Adrenal gland (tissue), 12 donors: ENCODE results near the gene RYR3. TPM values are rescaled to one million over a fixed set of nuclear protein-coding genes. Genes with fewer than 3 reads are reported as not detected.

Experiments used
- DNase-seq, 7 donors: peaks; one replicate each; pipeline ENCODE4 v3.0.0-alpha.2; 2019 to 2020
- H3K27ac ChIP-seq, 5 donors: fragments of 200-600 bp; sonication (generic) in 4 of 5; 1 replicate in 3 of 5; 2 replicates in 2 of 5; pipeline versions ENCODE4 v1.5.1 to v1.8.0; 2016 to 2020; ENCODE audit warnings: mild to moderate bottlenecking in 1 of 5
- H3K27me3 ChIP-seq: fragments of 200-600 bp; 2 replicates; pipeline ENCODE4 v1.8.0; 2021
- H3K36me3 ChIP-seq, 2 donors: fragments of 200-600 bp; replicated peaks in 1 of 2; 1 replicate in 1 of 2; 2 replicates in 1 of 2; pipeline versions ENCODE4 v1.5.1 to v1.8.0; 2018 to 2022
- H3K4me1 ChIP-seq, 2 donors: fragments of 200-600 bp; replicated peaks in 1 of 2; 1 replicate in 1 of 2; 2 replicates in 1 of 2; pipeline versions ENCODE4 v1.5.1 to v1.8.0; 2018 to 2021
- H3K4me3 ChIP-seq, 4 donors: fragments of 200-600 bp; sonication (generic) in 3 of 4; one replicate each; pipeline ENCODE4 v1.5.1; 2016 to 2018
- H3K9me3 ChIP-seq, 3 donors: fragments of 200-600 bp; sonication (generic) in 1 of 3; replicated peaks in 1 of 3; 1 replicate in 2 of 3; 2 replicates in 1 of 3; pipeline versions ENCODE4 v1.5.1 to v1.8.0; 2016 to 2021
- POLR2A ChIP-seq, 2 donors: fragments of 450-650 bp; IDR thresholded peaks; one replicate each; pipeline ENCODE4 v1.6.1; 2017; ENCODE audit warnings: antibody characterized with exemption in 2 of 2, mild to moderate bottlenecking in 2 of 2, moderate library complexity in 1 of 2
- whole genome bisulfite sequencing, 4 donors: extraction: QIAGEN DNeasy Blood & Tissue Kit in 2 of 4; methylation state at CpG; one replicate each; pipeline versions ENCODE4 v1.1.5 to v1.1.7; 2013 to 2017; 5-methylcytosine and 5-hydroxymethylcytosine counted together
- intact Hi-C, 2 donors: fragments of 100-400 bp; cut with DNase I; formaldehyde crosslinking; loops; one replicate each; pipeline versions ENCODE4 v1.14.1 to v1.15.0; 2022 to 2023
- polyA plus RNA-seq, 3 donors: library from polyadenylated mRNA; stranded (reverse); fragments of 200-250 nt in 2 of 3; fragments of 350-450 nt in 1 of 3; fragmentation: Illumina TruSeq in 1 of 3; extraction: RNeasy Lipid Tissue Mini Kit (QIAGEN cat#74804) in 1 of 3; gene quantifications; one replicate each; pipeline ENCODE4 v1.2.3, GENCODE V29; 2013 to 2014
- total RNA-seq, 9 donors: library from RNA; depleted of rRNA in 4 of 9; stranded (reverse); fragments of >200 nt in 4 of 9; fragments of 120-200 nt in 1 of 9; fragmentation: NEBNext Ultra II Directional in 1 of 9; extraction: Animal tissue kit (Norgen Biotek cat#: 25700) in 1 of 9; gene quantifications; one replicate each; pipeline versions ENCODE4 v1.1.0 to v1.2.4, GENCODE V29; 2013 to 2023
- TF ChIP-seq, protein P1 (sequence below), 6 experiments: fragments of 450-650 bp in 4 of 6; fragments of 200-600 bp in 2 of 6; sonication (generic) in 1 of 6; IDR thresholded peaks; 1 replicate in 5 of 6; 2 replicates in 1 of 6; pipeline versions ENCODE4 v1.5.1 to v1.8.0; 2016 to 2021; ENCODE audit warnings: antibody characterized with exemption in 6 of 6, mild to moderate bottlenecking in 2 of 6, moderate library complexity in 1 of 6
- donor health status: healthy with polysubstance abuse.
- donor health status: Bipolar disorder and iron deficiency.
- donor health status: DM: yes; HTN: yes; CAD: no.
- donor health status: DM: no; HTN: no; CAD: no.
- donor health status: DM: no; HTN: no; CAD: no.
- donor health status: DM: yes; HTN: yes; CAD: no.

RYR3 gene
- total and polyA plus RNA-seq, 12 donors: 0.32 to 60.7 (median 3.4) TPM

DNA sequence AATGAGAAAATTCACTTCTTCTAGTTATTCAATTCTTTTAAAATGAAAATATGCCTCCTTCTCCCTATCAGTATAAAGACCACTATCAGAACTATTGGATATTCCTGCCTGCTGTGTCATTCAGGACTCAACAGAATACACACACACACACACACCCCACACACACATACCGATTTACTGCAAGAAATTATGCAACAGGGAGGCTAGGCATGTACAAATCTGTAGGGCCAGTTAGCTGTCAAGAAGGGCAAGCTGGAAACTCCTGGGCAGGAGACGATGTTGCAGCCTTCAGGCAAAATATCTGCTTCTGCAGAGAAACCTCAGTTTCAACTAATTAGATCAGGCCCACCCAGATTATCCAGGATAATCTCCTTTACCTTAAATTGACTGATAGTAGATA is 13.9 kb upstream of the RYR3 start:
- intact Hi-C loops: loop anchor here (5.0 to 10.0 kb wide), 3 partner anchors 308 to 408 kb away; no protein-coding TSS in a partner anchor
- no peak for DNase-seq
- Histone ChIP-seq H3K27ac (no peak overlapping the region), H3K9me3 (no peaks in the 10 kb centered on the region), H3K4me1 (no peaks in the 10 kb centered on the region), H3K36me3 (no peaks in the 10 kb centered on the region), H3K4me3 (no peak overlapping the region), H3K27me3 (no peaks in the 10 kb centered on the region)
- TF ChIP-seq, protein P1, sequence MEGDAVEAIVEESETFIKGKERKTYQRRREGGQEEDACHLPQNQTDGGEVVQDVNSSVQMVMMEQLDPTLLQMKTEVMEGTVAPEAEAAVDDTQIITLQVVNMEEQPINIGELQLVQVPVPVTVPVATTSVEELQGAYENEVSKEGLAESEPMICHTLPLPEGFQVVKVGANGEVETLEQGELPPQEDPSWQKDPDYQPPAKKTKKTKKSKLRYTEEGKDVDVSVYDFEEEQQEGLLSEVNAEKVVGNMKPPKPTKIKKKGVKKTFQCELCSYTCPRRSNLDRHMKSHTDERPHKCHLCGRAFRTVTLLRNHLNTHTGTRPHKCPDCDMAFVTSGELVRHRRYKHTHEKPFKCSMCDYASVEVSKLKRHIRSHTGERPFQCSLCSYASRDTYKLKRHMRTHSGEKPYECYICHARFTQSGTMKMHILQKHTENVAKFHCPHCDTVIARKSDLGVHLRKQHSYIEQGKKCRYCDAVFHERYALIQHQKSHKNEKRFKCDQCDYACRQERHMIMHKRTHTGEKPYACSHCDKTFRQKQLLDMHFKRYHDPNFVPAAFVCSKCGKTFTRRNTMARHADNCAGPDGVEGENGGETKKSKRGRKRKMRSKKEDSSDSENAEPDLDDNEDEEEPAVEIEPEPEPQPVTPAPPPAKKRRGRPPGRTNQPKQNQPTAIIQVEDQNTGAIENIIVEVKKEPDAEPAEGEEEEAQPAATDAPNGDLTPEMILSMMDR (IDR thresholded peaks at IDR 0.05): no peak
- no peak for TF ChIP-seq POLR2A (IDR thresholded peaks at IDR 0.05)
- 76 to 86% (median 80%) methylated on average over 2 of the region's 2 CpGs for WGBS, 4 donors

DNA sequence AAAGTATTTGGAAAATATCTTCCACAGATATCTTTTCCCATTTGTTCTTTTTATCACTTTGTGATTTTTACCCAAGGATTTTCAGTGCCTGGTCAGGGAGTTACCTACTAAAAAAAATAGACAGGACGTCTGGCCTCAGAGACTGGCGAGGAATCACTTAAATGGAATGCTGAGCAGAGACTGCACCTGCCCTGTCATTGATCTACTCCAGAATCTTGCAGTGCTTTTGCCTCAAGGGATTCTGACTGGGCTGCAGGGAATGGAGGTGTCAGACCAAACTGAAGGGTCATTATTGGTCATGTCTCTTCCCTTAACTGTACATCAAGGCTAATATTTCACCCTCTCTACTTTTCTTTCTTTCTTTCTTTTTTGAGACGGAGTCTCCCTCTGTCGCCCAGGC is 12.1 kb upstream of the RYR3 start:
- no peaks in the 10 kb centered on the region for H3K36me3 ChIP-seq
- H3K4me1 ChIP-seq: no peaks in the 10 kb centered on the region
- no peak overlapping the region for H3K27ac ChIP-seq
- 79 to 84% (median 81%) methylated on average over 4 of the region's 4 CpGs for WGBS, 4 donors
- no peaks in the 10 kb centered on the region for H3K9me3 ChIP-seq
- no peaks in the 10 kb centered on the region for H3K27me3 ChIP-seq
- DNase-seq: no peak
- no peak overlapping the region for H3K4me3 ChIP-seq
- no peak for TF ChIP-seq POLR2A (IDR thresholded peaks at IDR 0.05)
- TF ChIP-seq, protein P1 (IDR thresholded peaks at IDR 0.05): no peak
- intact Hi-C loops: loop anchor here (5.0 to 10.0 kb wide), 3 partner anchors 306 to 406 kb away; no protein-coding TSS in a partner anchor

DNA sequence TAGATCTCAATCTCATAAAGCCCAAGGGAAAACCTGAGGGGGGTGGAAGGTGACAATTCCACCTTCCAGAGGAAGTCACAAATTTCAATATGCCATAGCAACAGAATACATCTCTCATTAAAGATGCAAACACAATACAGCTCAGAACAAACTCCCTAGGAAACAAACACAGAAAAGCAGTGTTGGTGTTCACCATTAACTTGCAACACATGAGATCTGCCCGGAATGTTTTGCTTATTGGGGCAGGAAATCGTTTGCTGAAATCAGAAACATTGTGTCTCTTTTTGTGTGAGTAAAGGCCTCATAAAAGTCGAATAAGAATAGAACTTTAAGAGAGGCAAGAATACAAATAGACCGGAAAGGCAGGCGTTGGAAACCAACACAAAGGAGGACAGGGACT is 5.8 kb upstream of the RYR3 start:
- 48 to 69% (median 59%) methylated on average over 5 of the region's 5 CpGs for WGBS, 4 donors
- Histone ChIP-seq H3K36me3 (no peaks in the 10 kb centered on the region), H3K27me3 (peaks cover 9% of the 10 kb centered on the region), H3K4me3 (no peak overlapping the region), H3K9me3 (no peaks in the 10 kb centered on the region), H3K4me1 (no peaks in the 10 kb centered on the region), H3K27ac (no peak overlapping the region)
- intact Hi-C loops: no loop called here
- no peak for TF ChIP-seq POLR2A (IDR thresholded peaks at IDR 0.05)
- TF ChIP-seq, protein P1 (IDR thresholded peaks at IDR 0.05): no peak
- DNase-seq: no peak

DNA sequence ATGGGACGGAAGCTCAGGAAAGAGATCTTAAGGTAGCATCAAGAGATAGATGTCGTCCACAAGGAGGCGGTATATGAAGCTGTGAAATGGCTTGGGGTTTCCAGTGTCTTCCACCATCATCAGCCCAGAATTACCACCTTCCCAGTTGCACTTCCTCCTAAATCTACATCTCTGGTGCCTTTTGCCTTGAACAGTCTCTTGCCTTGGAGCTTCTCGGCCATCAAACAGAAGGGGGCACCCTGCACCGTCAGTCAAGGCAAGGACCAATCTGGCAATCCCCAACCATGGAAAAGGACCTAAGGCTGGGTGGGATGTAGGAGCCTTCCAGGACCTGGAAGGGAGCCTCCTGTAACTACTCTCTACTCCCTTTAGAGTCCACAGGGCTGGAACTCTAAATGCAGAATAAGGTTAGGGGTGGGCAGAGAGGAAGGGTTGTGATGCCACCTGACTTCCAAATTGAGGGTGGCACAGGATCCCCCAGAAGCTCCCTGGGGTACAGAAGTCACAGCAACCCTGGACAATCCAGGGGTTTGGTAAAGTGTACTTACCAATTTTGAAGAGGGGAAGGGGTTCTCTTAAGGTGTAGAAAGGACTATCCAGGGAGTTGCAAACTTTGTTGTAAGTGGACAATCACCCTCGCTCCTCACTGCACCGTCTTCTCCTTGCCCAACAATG is 1.0 kb upstream of the RYR3 start:
- Histone ChIP-seq H3K27ac (no peak overlapping the region), H3K4me1 (no peaks in the 10 kb centered on the region), H3K36me3 (no peaks in the 10 kb centered on the region), H3K9me3 (no peaks in the 10 kb centered on the region), H3K27me3 (peaks cover 25% of the 10 kb centered on the region), H3K4me3 (no peak overlapping the region)
- TF ChIP-seq POLR2A (IDR thresholded peaks at IDR 0.05): no peak
- TF ChIP-seq, protein P1 (IDR thresholded peaks at IDR 0.05): peak in 5 of 6 experiments; percentile 17 to 27 (median 23)
- intact Hi-C loops: no loop called here
- WGBS, 4 donors: 39 to 47% (median 43%) methylated on average over 7 of the region's 7 CpGs
- peak in 5 of 7 donors; percentile 11 to 60 (median 29) for DNase-seq
